ENCODE results near the gene RASGEF1B.
"Not testable (repeated sequence)": the region's sequence is repeated elsewhere in the genome, so short reads cannot be mapped to it uniquely, and the experiment has no call there.

RASGEF1B gene

DNA sequence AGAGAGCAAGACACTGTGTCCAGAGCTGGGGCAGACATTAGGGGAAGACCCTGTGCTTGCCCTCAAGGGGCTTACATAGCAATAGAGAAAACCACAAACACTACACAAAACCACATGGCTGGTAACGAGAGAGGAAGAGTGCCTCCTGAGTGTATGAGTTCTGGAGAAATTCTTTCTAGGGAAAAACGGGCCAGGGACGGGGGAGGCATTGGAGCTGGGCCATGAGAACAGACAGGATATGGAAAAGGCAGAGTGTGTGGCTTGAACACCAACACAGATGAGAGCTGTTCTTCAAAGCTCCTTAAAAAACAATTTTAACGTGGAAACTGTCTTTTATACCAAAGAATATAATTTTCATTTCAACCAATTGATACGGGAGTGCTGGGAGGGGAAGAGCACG is 42.7 kb downstream of the RASGEF1B start:
- DNase-seq: no peak

DNA sequence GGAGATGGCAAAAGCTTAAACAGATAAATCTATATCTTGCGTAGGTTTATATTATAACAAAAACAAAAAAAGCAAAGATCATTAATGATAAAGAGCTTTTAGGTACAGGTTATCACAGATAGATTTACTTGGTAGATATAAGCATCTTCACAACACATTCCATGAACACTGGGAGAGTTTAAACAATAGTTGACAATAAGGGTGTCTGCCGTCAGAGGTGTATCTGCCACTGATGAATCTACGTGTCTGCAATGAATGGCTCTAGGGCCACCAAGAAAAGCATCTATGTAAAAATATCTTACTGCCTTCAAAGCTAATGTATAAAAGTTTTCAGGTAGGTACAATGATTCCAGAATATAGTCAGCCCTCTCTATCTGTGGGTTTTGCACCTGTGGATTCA is 43.7 kb downstream of the RASGEF1B start:
- no peak for DNase-seq

DNA sequence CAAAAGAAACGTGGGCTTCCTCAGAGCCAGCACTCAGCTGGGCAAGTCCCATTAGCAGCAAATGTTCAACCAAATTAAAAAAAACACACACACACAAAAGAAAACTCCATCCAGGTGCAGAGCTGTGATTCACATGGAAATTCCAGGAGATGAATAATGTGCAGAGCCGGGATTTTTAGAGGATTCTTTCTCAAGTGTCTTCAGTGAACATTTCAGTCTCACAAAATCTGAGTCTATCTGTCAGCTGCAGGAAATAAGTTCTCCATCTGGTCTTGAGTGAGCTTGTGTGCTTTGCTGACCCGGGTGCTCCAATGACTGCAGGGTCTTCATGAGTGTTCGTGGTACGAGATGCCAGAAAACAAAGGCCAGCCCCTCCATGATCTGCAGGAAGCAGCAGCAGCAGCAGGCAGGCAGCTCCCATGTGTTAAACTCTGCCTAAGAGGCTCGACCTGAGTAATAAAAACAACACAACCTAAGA is 44.3 kb downstream of the RASGEF1B start:
- DNase-seq: no peak

DNA sequence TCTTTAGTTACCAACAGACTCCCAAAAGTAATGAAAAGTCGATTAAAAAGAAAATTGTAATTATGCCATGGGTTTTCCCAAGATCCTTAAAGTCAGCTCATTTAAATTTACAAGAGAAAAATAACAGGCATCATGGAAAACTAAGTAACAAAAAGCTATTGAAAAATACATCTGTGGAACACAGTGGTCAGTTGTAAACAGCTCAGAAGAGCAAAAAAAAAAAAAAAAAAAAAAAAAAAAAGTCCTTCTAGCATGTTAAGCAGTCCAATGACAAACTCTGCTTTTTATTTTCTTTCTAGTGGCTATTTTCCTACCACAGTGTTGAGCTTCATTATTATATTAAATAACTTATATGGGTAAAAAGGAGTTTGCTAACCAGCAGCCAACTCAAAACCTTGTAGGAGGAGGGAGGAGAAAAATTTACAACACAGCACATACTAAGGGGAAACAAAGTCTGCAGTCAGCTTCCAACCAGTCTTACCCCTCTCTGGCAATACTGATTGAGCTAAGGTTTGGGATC is 44.9 kb downstream of the RASGEF1B start:
- no peak for DNase-seq

DNA sequence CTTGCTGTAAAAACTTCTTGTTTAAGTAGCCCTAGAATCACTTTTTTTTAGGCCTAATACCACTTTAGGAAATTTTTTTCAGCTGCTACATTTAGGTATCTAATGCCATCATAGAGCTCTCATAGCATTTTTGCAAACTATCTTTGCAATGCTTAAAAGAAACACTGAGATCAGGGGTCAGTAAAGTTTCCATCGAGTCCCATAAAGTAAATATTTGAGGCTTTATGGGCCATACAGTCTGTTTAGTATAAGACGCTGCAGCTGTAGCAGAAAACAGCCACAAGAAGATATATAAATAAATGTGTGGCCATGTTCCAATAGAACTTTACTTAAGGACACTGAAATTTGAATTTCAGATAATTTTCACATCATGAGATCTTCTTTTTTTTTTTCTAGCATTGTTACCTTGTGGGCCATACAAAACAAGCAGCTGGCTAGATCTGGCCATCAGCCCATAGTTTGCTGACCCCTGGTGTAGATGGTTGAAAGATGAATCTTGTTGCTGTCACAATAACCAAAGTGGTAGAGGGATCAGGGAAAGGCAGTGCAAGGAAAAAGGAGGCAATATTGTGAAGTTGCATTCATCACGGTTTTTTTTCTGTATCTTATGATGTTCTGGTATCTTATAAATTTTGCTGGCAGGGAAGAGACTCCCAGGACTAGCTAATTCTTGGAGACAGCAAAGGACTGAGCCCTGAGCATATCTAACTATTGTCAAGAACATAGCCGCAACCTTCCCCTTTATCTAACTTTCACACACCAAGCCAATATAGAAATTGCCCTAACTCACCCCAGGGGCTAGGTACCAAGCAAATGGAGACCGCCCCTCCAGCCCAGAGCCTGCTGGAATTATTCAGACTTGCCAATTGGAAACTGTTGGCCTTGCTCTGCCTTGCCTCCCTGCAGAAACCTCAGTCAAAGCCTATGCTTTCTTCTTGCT is 46.6 kb downstream of the RASGEF1B start:
- DNase-seq: no peak

DNA sequence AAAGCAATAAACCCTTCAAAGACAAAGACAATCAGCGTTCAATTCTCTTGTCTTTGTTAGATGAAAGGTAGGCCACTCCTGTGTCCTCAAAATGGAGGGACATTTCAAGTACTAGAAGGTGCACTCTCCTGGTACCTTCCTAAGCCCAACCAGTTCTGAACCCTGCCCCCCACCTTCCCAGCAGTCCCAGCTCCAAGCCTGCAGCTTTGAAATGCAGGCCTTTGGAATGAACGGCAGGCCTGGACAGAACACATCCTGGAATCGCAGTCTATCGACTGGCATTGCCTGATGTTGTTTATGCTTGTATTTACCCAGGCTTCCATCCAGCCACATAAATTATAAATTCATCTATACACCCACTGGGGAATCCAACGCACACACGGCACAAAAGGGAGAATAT is 47.4 kb downstream of the RASGEF1B start:
- DNase-seq: no peak

DNA sequence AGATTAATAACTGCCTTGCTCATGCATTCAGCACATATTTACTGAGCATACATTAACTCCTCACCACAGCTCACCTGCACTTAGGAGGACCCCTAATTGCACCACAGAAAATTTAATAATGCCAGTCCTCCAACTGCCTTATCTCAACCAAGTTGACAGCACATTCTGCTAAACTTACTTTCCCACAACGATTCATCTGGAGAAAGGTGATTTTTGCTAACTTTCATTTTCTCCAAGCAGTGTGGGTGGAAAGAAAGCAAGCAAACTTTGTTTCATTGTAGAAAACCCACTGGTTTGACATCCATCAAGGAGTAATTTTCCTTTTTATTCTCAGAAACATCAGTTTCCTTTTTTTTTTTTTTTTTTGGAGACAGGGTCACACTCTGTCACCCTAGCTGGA is 49.1 kb downstream of the RASGEF1B start:
- no peak for DNase-seq

DNA sequence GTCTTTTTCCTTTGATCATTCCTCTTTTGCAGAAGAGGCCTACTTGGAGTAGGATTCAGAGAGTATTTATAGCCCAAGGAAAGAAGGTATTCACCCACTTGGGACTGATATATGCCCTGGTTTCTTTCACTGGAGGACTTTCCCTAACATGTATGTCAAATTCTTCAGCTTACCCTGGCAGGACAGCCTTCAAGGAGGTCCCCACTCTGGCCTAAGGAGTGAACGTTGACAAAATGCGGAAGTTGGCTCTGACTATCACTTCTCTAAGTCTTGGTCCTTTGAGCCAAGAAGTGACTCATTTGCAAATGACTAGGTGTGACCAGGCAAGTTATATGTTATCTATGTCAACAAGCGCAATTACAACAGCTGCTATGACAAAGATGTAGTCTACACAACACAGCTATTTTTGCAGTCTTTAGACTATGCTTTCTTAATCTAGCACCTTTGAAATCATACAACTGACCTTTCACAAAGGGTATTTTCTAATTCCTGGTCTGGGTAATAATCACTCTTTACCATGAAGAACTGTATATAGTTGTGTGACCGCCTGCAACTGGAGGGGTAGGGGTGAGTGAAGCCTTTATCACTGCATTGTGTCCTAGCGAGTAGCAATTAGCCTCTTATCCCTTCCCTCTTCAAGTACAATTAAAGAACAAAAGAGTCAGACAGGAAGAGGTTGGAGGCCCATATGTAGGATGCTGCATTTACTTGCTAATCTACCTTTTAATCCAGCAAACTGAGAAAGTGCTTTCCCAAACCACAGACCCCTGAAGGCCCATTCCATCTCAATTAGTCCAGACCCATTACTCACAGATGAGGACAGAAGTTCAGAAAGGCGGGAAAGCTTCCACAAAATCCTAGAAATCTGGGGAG is 50.1 kb downstream of the RASGEF1B start:
- DNase-seq: peak; percentile 43

DNA sequence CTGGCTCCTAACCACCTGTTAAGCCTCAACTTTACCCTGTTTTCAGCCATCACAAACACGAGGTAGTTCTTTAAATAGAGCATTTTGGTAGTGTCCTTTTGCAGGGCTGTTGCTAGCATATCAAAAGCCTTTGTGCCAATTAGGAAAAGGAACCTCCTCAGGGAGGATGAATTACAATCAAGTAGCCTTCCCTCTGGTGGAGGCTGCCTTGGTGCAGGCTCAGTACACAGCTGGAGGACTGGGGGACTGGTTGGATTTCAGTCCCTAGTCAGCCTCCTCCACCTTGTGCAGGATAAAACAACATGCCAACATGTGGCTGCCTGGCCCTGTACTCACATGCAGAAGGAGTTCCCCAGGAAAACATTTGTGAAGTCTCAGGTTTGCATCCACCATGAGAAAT is 53.1 kb downstream of the RASGEF1B start:
- no peak for DNase-seq

DNA sequence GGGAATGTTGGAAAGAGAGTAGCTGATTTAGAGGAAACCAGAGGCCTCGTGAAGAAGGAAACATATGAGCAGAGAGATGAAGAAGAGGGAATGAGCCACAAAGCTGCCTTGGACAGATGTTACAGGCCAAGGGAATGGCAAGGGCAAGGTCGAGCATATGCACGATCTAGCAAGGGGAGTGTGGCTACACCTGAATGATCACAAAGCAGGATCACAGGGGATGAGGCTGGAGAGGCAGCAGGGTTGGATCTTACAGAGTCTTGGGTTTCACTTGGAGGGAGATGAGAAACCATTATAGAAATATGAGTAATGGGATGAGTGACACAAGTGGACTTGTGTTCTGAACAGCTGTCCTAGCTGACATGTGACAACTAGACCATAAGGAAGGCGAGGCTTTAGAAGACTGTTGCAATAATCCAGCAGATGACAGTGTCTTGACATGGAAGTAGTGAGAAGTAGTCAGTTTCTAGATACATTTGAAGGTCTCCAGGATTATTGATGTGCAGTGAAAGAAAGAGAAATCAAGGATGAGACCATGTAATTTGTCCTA is 58.7 kb downstream of the RASGEF1B start:
- DNase-seq: no peak

DNA sequence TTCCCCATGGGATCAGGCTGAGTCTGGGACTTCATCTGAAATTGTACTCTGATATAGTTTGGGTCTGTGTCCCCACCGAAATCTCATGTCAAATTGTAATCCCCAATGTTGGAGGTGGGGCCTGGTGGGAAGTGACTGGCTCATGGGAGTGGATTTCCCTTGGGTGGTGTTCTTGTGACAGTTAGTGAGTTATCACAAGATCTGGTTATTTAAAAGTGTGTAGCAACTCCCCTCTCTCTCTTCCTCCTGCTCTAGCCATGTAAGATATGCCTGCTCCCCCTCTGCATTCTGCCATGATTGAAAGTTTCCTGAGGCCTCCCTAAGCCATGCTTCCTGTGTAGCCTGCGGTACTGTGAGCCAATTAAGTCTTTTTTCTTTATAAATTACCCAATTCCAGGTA is 61.0 kb downstream of the RASGEF1B start:
- DNase-seq: no peak

DNA sequence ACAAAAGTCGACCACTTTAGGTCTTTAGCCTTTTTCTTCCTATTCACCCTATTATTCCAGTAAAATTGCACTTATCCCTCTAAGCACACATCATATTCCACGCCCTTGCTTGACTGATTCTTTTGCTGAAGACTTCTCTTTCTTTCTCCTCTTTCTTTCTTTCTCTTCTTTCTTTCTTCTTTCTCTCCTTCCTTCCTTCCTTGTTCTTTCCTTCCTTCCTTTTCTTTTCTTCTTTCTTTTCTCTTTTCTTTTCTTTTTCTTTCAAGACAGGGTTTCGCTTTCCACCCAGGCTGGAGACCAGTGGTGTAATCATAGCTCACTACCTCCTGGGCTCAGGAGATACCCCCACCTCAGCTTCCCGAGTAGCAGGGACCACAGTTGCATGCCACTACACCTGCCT is 61.9 kb downstream of the RASGEF1B start:
- no peak for DNase-seq

DNA sequence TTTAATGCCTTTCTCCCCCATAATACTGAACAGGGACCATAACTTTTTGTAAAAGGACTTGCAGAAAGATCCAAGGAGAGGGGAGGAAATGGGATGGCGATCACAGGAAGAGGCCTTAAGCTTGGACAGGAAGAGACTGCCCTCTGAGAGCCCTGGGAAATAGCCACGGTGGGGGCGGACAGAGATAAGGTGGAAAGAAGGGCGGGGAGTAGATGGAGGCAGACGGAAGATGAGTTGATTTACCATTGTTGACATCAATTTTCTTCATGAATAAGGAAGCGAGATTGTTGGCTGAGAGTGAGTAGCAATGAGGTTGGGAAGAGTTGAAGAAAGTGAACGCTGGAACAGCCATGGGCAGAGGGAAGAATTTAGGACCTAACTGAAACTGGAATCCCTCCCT is 63.4 kb downstream of the RASGEF1B start:
- no peak for DNase-seq

DNA sequence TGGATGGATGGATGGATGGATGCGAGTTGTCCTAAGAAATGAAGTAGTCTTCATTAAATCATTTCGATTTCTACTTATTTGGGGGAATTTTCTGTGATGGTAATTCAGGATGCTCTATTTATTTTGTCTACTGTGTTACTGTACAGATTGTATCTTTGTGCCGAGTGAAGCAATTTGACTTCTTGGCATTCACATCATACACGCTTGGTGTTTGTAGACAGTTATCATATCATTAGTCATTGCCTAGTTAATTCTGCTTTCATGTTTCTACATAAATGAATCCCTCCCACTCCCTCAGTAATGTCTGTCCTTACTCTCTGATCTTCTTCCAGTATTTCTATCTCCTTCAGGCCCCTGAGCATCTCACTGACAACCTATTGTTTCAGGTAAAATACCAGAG is 64.0 kb downstream of the RASGEF1B start:
- DNase-seq: no peak

DNA sequence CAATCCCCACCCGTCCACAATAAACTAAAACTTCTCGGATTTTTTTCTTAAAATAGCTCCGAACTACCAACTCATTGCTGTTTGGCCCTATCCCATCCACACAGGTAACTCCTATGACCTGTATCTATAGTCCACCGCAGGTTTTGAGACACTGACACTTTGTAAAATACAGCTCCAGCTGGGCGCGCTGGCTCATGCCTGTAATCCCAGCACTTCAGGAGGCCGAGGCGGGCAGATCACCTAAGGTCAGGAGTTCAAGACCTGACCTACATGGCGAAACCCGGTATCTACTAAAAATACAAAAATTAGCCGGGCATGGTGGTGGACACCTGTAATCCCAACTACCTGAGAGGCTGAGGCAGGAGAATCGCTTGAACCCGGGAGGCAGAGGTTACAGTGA is 65.2 kb downstream of the RASGEF1B start:
- DNase-seq: not testable (repeated sequence)

DNA sequence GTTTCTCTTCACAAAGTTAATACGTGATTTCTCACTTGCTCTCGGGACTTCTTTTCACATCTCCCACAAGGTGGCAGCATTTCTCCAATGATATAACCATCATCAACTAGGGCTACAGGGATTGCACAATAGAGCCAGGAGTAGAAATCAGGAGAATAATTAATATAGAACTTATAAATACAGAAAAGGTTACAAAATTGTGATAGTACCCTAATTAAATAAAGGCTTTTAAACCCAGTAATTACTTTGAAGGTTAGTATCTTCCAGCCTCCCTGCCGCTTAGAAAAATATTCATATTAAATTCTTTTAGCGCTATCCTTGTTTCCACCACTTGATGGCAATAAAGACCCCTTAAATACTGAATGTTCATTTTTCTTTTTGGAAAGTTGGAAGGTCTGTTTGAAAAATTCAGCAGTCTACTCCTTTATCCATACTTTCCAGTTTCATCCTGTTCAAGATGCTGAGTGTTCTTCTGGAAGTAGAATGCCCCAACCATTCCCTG is 65.8 kb downstream of the RASGEF1B start:
- DNase-seq: peak; percentile 28

DNA sequence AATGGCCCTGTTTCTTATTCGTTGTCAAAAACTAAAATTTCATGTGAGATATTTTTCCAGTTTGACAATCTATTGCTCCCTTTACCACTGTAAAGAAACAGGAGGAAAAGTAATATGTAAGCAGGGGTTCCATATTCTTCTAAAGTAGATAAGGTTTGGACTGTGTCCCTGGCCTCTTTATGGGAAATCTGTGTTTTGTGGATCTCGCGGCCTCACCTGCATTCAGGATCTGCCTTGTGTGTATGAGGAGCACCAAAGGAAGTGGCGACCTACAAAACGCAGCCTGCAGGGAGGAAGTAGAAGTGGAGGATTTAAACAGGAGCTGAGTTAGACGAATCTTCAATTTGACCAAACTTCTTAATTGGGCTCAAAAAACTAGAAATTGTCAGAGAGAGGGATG is 67.0 kb downstream of the RASGEF1B start:
- no peak for DNase-seq

DNA sequence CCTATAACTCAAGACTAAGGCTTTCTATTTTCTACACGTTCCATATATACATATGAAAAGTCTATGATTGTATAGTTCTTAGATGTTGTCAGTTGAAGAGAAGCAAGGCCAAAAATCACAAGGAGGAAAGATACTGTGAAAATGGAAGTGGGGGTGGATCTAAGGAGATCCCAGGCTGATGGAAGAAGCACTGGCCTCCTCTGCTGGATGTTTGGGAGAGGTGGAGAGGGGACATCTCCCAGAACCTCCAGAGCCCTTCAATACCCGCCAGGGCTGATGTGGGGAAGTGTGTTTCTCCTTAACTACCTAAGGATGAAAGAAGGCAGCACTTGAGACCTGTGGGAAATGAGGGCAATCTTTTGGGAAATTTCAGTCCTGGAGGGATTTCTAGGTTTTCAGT is 67.4 kb downstream of the RASGEF1B start:
- no peak for DNase-seq

DNA sequence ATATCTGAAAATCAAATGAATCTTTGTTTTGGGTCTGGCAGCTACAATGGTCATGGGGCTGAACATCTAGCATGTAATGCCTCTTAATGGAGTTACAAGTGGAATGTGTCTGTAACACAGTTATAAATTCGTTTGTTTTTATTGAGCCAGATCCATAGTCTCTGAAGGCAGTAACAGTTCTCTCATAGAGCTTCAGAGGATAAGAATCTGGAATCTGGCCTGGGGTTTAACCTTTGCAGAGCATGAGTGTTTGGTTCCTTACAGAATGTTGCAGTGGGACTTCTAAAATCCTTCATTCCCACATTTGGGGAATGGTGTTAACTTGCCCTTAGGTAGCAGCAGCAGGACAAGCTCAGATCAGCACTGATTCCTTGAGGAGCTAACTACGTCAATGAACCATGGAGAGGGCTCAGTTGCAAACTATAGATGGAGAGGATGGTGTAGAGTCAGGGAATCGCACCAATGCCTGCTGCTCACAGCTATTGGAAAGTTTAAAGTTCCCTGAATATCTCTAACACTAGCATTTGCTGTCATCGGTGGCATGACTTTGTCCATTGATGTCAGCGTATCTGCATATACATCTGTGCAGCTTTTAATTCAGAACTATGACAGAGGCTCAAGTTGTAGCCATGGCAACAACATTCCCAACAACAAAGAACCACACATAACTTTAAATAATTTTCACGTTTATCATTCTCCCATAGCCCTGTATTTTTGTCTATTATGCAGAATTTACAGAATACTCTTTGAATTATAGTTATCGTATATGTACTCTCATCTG is 72.2 kb downstream of the RASGEF1B start:
- DNase-seq: no peak

DNA sequence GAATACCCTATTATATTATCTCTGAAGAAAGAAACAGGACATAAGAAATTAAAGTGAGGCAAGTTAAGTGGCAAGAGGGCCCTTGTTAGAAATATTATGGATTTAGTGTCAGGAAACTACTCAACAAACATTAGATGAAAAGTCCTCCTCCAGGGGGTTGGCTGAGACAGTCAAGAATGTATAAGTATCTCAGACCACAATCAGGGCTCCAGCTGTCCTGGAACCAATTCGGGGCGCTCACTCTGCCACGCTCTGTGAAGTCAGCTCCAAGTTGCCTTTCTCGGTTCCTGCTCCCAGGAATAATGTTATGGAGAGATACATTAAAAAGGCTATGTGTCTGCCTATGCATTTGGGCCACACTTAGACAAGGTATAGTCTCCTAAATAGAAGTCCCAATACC is 73.3 kb downstream of the RASGEF1B start:
- DNase-seq: no peak

DNA sequence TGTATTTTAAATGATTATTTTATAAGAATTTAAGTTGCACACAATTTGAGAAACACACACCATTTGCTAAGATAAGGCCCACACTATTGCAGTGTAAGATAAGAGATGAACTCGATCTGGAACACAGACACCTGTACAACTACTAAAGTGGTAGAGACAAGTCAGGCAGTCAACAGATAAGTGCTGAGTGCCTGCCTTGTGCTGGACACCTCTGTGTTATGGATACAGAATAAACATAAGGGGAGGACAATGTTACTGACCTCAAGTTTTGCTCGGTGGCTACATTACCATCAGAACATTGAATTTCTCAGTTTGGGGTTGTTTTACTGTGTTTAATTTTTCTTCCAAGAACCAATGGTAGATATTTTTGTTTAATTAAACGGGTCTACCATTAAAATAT is 74.1 kb downstream of the RASGEF1B start:
- DNase-seq: no peak

DNA sequence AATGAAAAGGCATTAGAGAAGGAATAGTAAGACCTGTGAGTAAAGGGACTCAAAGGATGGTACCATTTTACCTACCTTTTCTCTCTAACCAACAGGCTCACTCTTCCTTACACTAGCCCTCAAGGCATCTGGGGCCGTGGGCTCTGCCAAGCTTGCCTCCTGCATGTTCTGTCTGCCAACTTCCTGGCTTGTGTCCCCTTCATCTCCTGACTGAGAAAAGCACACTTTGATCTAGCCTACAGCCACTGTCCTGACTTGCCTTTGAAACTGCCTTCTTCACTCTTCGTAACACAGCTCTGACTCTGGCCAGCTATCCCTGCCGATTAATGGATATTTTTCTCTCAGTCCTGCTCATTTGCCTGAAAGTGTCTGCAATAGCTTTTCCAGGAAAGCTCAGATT is 76.5 kb downstream of the RASGEF1B start:
- DNase-seq: no peak

Data from KG1 (cell line).